AML-193 (cell line): ENCODE measurements around the gene GIGYF1.
"Not testable (repeated sequence)": the region's sequence is repeated elsewhere in the genome, so short reads cannot be mapped to it uniquely, and the experiment has no call there.

Source experiments
- DNase-seq, 2 experiments: peaks; one replicate each; lab custom pipeline; 2025; lab: John Stamatoyannopoulos, UW

Gene GIGYF1

DNA sequence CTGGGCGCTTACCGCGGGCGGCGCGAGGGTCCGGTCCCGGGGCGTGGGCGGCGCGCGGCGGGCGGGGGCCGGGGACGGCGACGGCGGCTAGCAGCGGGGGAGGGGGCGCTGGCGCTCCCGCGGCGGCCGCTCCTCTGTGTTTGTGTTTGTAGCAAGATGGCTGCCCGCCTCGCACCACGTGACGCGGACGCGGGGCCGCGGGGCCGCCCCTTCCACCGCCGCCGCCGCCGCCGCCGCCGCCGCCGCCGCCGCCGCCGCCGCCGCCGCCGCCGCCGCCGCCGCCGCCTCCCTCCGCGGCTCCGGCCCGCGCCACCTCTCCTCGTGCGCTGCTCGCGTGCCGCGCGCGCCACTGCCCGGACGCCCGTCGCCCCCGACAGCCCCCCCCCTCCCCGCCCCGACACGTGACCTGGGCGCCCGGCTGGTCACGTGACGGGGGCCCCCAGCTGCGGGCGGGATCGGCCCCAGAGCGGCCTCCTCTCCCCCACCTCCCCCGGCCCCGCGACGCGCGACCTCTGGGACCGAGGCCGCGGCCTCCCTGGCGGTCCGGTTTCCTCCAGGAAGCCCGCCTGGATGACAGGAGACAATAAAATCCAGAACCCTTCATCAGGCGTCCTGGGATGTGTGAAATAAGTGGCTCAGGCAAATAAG lies at the start of gene GIGYF1:
GIGYF1 (minus strand) TSS at position 153 of the 648 bp plus-strand sequence. CDS start 6,012 bp downstream, outside the sequence.
- peak; percentile 19 to 30 for DNase-seq

DNA sequence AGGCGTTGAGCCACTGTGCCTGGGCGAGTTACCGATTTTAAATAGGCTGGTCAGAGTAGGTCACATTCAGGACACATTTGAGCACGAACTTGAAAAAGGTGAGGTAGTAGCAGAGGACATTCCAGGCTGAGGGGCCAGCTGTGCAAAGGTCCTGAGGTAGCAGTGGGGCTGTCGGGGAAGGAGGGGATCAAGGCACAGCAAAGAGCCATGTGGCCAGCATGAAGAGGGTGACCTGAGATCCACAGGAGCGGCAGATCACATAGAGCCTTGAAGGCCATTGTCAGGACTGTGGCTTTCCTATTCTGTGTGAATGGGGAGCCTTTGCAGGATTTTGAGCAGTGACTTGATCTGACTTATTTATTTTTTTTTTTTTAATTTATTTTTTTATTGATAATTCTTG lies 45.9 kb upstream of the GIGYF1 start:
- DNase-seq, result no peak

DNA sequence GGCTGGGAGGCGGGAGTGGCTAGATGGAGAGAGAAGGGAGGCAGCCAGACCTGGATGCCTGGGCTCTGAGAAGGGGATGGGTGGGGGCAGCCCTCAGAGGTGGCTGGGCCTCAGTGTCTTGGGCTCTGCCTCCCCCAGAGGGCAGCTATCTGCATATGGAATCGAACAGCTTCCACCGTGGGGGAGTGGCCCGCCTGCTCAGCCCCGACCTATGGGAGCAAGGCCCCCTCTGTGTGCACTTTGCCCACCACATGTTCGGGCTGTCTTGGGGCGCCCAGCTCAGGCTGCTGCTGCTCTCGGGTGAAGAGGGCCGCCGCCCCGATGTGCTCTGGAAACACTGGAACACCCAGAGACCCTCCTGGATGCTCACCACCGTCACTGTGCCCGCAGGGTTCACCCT lies 42.6 kb upstream of the GIGYF1 start:
- no peak for DNase-seq

DNA sequence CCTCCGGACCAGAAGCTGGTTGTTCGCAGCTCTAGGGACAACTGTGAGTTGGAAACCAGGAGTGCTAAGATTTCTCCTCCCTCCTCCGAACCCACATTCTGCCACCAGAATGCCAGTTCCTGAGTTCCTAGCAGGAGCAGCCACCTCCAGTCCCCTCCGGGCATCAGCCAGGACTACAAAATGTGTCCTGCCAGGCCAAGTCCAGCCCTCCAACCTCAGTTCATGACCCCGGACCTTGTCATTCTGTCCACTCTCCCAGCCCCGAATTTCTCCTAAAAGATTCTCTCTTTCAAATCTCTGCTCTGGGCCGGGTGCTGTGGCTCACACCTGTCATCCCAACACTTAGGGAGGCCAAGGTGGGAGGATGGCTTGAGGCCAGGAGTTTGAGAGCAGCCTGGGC lies 41.7 kb upstream of the GIGYF1 start:
- no peak for DNase-seq

- DNase-seq, result no peak
Measured at GRCh38 chr7:100731937-100732636, 38.0 kb upstream of the GIGYF1 start.

- no peak for DNase-seq
Measured at GRCh38 chr7:100730136-100730800, 36.2 kb upstream of the GIGYF1 start.

DNA sequence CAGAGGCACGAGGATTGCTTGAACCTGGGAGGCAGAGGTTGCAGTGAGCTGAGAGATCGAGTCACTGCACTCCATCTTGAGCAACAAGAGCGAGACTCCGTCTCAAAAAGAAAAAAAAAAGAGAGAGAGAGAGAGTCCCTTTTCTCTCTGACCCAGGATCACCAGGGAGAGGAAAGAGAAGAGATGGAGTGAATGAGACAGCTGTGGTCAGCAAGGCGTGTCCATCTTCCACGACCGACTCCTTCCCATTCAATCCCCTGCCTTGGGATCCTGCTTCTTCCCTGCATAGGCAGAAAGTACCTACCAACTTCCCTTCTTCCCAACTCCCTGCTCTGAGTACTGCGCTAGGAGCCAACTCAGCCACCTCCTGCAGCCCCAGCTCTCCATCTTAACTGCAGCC lies 34.1 kb upstream of the GIGYF1 start:
- DNase-seq, result no peak

- DNase-seq, result no peak
Measured at GRCh38 chr7:100726996-100727761, 33.1 kb upstream of the GIGYF1 start.

DNA sequence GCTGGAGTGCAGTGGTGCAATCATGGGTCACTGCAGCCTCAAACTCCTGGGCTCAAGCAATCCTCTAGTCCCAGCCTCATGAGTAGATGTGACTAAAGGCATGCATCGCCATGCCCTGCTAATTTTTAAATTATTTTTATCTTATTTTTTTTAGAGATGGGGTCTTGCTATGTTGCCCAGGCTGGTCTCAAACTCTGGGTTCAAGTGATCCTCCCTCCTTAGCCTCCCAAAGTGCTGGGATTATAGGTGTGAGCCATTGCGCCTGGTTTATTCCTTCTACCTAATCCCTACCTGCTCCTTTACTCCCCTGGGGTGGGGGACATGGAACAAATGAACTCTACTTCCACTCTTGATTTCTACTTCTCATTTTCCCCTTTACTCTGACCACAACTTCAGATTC lies 30.3 kb upstream of the GIGYF1 start:
- not testable (repeated sequence) for DNase-seq

DNA sequence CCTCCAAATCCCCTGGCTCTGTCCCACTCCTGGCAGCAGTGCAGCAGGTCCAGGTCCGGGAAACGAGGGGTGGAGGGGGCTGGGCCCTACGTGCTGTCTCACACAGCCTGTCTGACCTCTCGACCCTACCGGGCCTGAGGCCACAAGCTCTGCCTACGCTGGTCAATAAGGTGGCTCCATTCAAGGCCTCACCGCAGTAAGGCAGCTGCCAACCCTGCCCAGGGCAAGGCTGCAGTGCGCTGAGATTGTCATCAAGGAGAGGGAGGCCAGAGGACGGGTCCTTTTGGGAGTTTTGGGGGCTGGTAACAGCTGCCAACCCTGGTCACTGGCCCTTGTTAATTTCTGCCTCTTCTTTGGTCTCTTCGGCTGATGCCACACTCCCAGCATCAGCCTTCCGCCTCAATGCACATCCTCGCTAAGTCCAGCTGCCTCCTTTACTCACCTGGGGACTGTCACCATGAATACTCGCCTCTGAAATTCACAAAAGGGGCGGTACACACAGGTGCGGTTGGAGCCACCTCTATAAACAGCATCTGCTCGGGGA lies 29.8 kb upstream of the GIGYF1 start:
- DNase-seq, result no peak

- no peak for DNase-seq
Measured at GRCh38 chr7:100722480-100723212, 28.6 kb upstream of the GIGYF1 start.

- DNase-seq, result no peak
Measured at GRCh38 chr7:100721505-100721812, 27.4 kb upstream of the GIGYF1 start.

- no peak for DNase-seq
Measured at GRCh38 chr7:100720671-100721504, 26.8 kb upstream of the GIGYF1 start.

GRCh38 chr7:100720279-100720670 lies 26.2 kb upstream of the GIGYF1 start, which contains the start of gene EPO:
EPO (plus strand) TSS chr7:100720468; CDS start chr7:100720981, 513 bp downstream.
- no peak for DNase-seq

DNA sequence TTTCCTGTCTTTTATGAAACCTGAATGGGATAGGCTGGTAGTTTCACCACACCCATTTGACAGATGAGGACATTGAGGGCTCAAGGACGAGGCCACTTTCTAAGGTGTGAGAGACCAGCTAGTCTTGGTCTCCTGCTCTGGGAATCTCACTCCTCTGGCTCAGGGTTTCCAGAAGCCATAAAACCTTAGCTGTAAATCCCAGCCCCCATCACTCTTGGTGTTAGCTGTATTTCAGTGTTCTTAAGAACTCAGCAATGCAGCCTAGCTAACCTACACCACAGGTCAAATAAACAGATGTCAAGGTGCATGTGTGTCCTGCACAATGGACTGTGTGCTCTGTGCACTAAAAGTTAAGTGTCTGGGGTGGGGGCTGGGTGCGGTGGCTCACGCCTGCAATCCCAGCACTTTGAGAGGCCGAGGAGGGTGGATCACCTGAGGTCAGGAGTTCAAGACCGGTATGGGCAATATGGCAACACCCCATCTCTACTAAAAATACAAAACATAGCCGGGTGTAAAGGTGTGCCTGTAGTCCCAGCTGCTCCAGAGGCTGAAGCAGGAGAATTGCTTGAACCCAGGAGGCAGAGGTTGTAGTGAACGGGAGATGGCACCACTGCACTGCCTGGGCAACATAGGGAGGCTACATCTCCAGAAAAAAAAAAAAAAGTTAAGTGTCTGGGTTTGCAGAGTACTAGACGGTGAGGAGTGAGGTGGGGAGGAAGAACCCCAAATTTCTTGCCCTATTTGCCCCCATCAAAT lies 25.7 kb upstream of the GIGYF1 start:
- no peak for DNase-seq

GRCh38 chr7:100717073-100717472 lies 23.0 kb upstream of the GIGYF1 start:
- DNase-seq, result not testable (repeated sequence)

- DNase-seq, result no peak
Measured at GRCh38 chr7:100714725-100715124, 20.7 kb upstream of the GIGYF1 start.

GRCh38 chr7:100711369-100711768 lies 17.3 kb upstream of the GIGYF1 start:
- no peak for DNase-seq

DNA sequence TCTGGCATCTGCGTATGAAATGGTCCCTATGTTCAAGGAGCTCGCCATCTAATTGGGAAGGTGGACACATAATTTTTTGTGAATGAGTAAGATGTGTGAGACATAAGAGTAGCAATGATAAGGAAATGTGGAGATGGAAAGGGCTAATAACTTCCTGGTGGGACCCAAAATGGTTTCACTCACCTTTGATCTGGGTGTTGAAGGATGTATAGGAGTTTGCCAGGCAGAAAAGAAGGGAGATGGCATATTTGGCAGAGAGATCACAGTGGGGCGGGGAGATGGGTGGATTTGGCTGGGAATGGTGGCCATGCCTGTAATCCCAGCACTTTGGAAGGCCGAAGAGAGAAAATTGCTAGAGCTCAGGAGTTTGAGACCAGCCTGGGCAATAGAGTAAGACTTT lies 16.4 kb upstream of the GIGYF1 start:
- no peak for DNase-seq

GRCh38 chr7:100708395-100708794 lies 14.3 kb upstream of the GIGYF1 start:
- no peak for DNase-seq
